GM23338 (cell line): ENCODE results near the gene RPGRIP1L. TPM values are rescaled to one million over a fixed set of nuclear protein-coding genes. Genes with fewer than 3 reads are reported as not detected.
A peak's percentile ranks its signal among the peaks of the same experiment; 100 is the strongest.

Experiments
- ATAC-seq: fragments of 200-7000 bp; cut with Tn5 transposase; 3 replicates; pipeline ENCODE4 v1.9.1; 2020
- DNase-seq: peaks from one replicate; pipeline ENCODE4 v3.0.0-alpha.2; 2015; ENCODE audit warnings: low spot score
- H2AFZ ChIP-seq: fragments of 200-600 bp; sonication (generic); 2 replicates; pipeline ENCODE4 v1.8.0; 2016; ENCODE audit warnings: antibody characterized with exemption, mild to moderate bottlenecking, moderate library complexity
- H3F3A ChIP-seq: fragments of 200-600 bp; sonication (generic); replicated peaks from 2 replicates; pipeline ENCODE4 v1.8.0; 2017; ENCODE audit warnings: antibody characterized with exemption, mixed run types, low read depth
- H3K27ac ChIP-seq: fragments of 200-600 bp; sonication (generic); 2 replicates; pipeline ENCODE4 v1.6.1; 2016; ENCODE audit warnings: low read depth
- H3K27me3 ChIP-seq: fragments of 200-600 bp; sonication (generic); 2 replicates; pipeline ENCODE4 v1.8.0; 2016; ENCODE audit warnings: mild to moderate bottlenecking, mixed run types, moderate library complexity; ENCODE audit not compliant: insufficient read depth
- H3K36me3 ChIP-seq: fragments of 200-600 bp; sonication (generic); 2 replicates; pipeline ENCODE4 v1.8.0; 2016; ENCODE audit warnings: mild to moderate bottlenecking; ENCODE audit not compliant: insufficient read depth
- H3K4me1 ChIP-seq: fragments of 200-600 bp; sonication (generic); 2 replicates; pipeline ENCODE4 v1.8.0; 2016; ENCODE audit warnings: mild to moderate bottlenecking, moderate library complexity; ENCODE audit not compliant: insufficient read depth
- H3K4me2 ChIP-seq: fragments of 200-600 bp; sonication (generic); 2 replicates; pipeline ENCODE4 v1.7.1; 2017; ENCODE audit warnings: mixed run types
- H3K4me3 ChIP-seq: fragments of 200-600 bp; sonication (generic); 2 replicates; pipeline ENCODE4 v1.6.1; 2016; ENCODE audit warnings: mixed run types
- H3K79me2 ChIP-seq: fragments of 200-600 bp; sonication (generic); replicated peaks from 2 replicates; pipeline ENCODE4 v1.8.0; 2017; ENCODE audit warnings: mild to moderate bottlenecking; ENCODE audit not compliant: insufficient read depth
- H3K9me2 ChIP-seq: fragments of 200-600 bp; sonication (generic); 2 replicates; pipeline ENCODE4 v1.8.0; 2017; ENCODE audit not compliant: insufficient read depth
- H4K20me1 ChIP-seq: fragments of 200-600 bp; sonication (generic); replicated peaks from 2 replicates; pipeline ENCODE4 v1.8.0; 2017; ENCODE audit warnings: mild to moderate bottlenecking; ENCODE audit not compliant: insufficient read depth
- H3K27ac Mint-ChIP-seq: 2 replicates; pipeline ENCODE4 v1.8.0; 2020; ENCODE audit warnings: inconsistent platforms, mild to moderate bottlenecking, moderate library complexity, mixed read lengths
- H3K27me3 Mint-ChIP-seq: 3 replicates; pipeline ENCODE4 v1.8.0; 2022; ENCODE audit warnings: low read depth, mild to moderate bottlenecking, moderate library complexity, mixed read lengths, inconsistent platforms; ENCODE audit not compliant: insufficient read depth, poor library complexity
- H3K36me3 Mint-ChIP-seq: 3 replicates; pipeline ENCODE4 v1.8.0; 2021; ENCODE audit warnings: low read depth, mild to moderate bottlenecking, inconsistent platforms, moderate library complexity, mixed read lengths
- H3K4me1 Mint-ChIP-seq: 3 replicates; pipeline ENCODE4 v1.8.0; 2020; ENCODE audit warnings: mild to moderate bottlenecking, inconsistent platforms, mixed read lengths
- H3K4me3 Mint-ChIP-seq: 3 replicates; pipeline ENCODE4 v1.8.0; 2021; ENCODE audit warnings: moderate library complexity, mild to moderate bottlenecking, inconsistent platforms, mixed read lengths
- H3K9me3 Mint-ChIP-seq: 3 replicates; pipeline ENCODE4 v1.8.0; 2020; ENCODE audit warnings: moderate library complexity, mild to moderate bottlenecking, inconsistent platforms, mixed read lengths
- CREB1 ChIP-seq: fragments of 250-450 bp; sonication (Bioruptor Pico); IDR thresholded peaks from 2 replicates; pipeline ENCODE4 v1.5.0; 2020; ENCODE audit warnings: low read depth, mild to moderate bottlenecking, moderate library complexity
- CTCF ChIP-seq, 2 experiments: fragments of 200-600 bp in 1 of 2; sonication (generic) in 1 of 2; conservative IDR thresholded peaks; 2 replicates each; pipeline versions ENCODE4 v1.5.1 to v1.6.1; 2016 to 2017; ENCODE audit warnings: antibody characterized with exemption in 2 of 2, low read depth in 2 of 2, mild to moderate bottlenecking in 2 of 2, moderate library complexity in 1 of 2
- ETS1 ChIP-seq: IDR thresholded peaks from 2 replicates; pipeline ENCODE4 v1.6.1; 2016; ENCODE audit warnings: antibody characterized with exemption
- EZH2 ChIP-seq: fragments of 200-600 bp; sonication (generic); IDR thresholded peaks from one replicate; pipeline ENCODE4 v1.8.0; 2017; ENCODE audit warnings: antibody characterized with exemption, mild to moderate bottlenecking, low read depth; ENCODE audit not compliant: unreplicated experiment
- EZH2phosphoT487 ChIP-seq: fragments of 200-600 bp; sonication (generic); IDR thresholded peaks from one replicate; pipeline ENCODE4 v1.8.1; 2018; ENCODE audit warnings: antibody characterized with exemption; ENCODE audit not compliant: unreplicated experiment
- JUNB ChIP-seq: IDR thresholded peaks from one replicate; pipeline ENCODE4 v1.6.1; 2016; ENCODE audit warnings: antibody characterized with exemption; ENCODE audit not compliant: unreplicated experiment
- POLR2AphosphoS5 ChIP-seq: IDR thresholded peaks from 2 replicates; pipeline ENCODE4 v1.6.1; 2016; ENCODE audit warnings: antibody characterized with exemption, low read depth
- STAT1 ChIP-seq: IDR thresholded peaks from one replicate; pipeline ENCODE4 v1.6.1; 2016; ENCODE audit warnings: antibody characterized with exemption; ENCODE audit not compliant: unreplicated experiment
- ZNF331 ChIP-seq: fragments of 250-450 bp; sonication (Bioruptor Pico); IDR thresholded peaks from 2 replicates; pipeline ENCODE4 v1.5.0; 2020; ENCODE audit warnings: low read depth, mild to moderate bottlenecking, moderate library complexity
- ZNF462 ChIP-seq: fragments of 250-450 bp; sonication (Bioruptor Pico); IDR thresholded peaks from 2 replicates; pipeline ENCODE4 v1.5.0; 2020; ENCODE audit warnings: mild to moderate bottlenecking, moderate library complexity
- polyA plus RNA-seq: library from polyadenylated mRNA; unstranded; fragments of >200 nt; fragmentation: Nextera tagmentation; extraction: Ambion mirVana; gene quantifications from 2 replicates; pipeline ENCODE4 v1.2.1, GENCODE V29; 2016
- total RNA-seq: library from RNA; depleted of rRNA; stranded (reverse); fragments of >200 nt; shearing (Covaris generic); gene quantifications from 2 replicates; pipeline ENCODE4 v1.2.3, GENCODE V29; 2014

RPGRIP1L gene
- total and polyA plus RNA-seq, 2 experiments from 2014 or later, result 11.4 to 21.3 TPM

GRCh38 chr16:53753431-53753830 lies 49.8 kb upstream of the RPGRIP1L start:
- peak; percentile 45; the same call in 1 of the 3 replicates for ATAC-seq
- Histone ChIP-seq H3K79me2 (peaks cover 50% of the 10 kb centered on the region), H2AFZ (no peak overlapping the region), H3K36me3 (no peaks in the 10 kb centered on the region), H3F3A (no peaks in the 10 kb centered on the region), H3K4me1 (peaks cover 7% of the 10 kb centered on the region; the same call in 1 of the 2 replicates), H3K27me3 (no peaks in the 10 kb centered on the region), H3K27ac (no peak overlapping the region), H3K4me2 (no peak overlapping the region), H3K4me3 (no peak overlapping the region), H3K9me2 (no peaks in the 10 kb centered on the region), H4K20me1 (no peaks in the 10 kb centered on the region; the same call in 1 of the 2 replicates)
- Mint-ChIP-seq H3K36me3 (no peaks in the 10 kb centered on the region; the same call in 2 of the 3 replicates), H3K9me3 (no peaks in the 10 kb centered on the region), H3K27ac (no peak overlapping the region; the same call in 1 of the 2 replicates), H3K27me3 (no peaks in the 10 kb centered on the region), H3K4me1 (peaks cover 18% of the 10 kb centered on the region; the same call in 2 of the 3 replicates), H3K4me3 (no peak overlapping the region)
- DNase-seq, result no peak
- TF ChIP-seq CTCF (conservative IDR thresholded peaks at IDR 0.05; ENCODE audit: low read depth in 2 of 2) (peak in 1 of 2 experiments; percentile 42; a peak in 2 of 4 replicates), JUNB (no peak)

GRCh38 chr16:53752560-53752959 lies 48.9 kb upstream of the RPGRIP1L start:
- Histone ChIP-seq H3F3A (no peaks in the 10 kb centered on the region), H3K27ac (no peak overlapping the region), H3K9me2 (no peaks in the 10 kb centered on the region), H4K20me1 (no peaks in the 10 kb centered on the region; the same call in 1 of the 2 replicates), H3K4me3 (no peak overlapping the region), H3K27me3 (no peaks in the 10 kb centered on the region), H2AFZ (no peak overlapping the region), H3K79me2 (peaks cover 51% of the 10 kb centered on the region), H3K4me2 (no peak overlapping the region), H3K36me3 (no peaks in the 10 kb centered on the region), H3K4me1 (peaks cover 7% of the 10 kb centered on the region; the same call in 1 of the 2 replicates)
- TF ChIP-seq ETS1 (no peak), POLR2AphosphoS5 (no peak), EZH2 (no peak), JUNB (no peak), STAT1 (no peak), ZNF462 (CRISPR knock-in tag) (no peak), EZH2phosphoT487 (no peak), ZNF331 (CRISPR knock-in tag) (no peak), CREB1 (CRISPR knock-in tag) (no peak)
- DNase-seq (no peak), ATAC-seq (no peak)
- H3K27ac Mint-ChIP-seq, result no peak overlapping the region
- H3K9me3 Mint-ChIP-seq, result no peaks in the 10 kb centered on the region
- peaks cover 18% of the 10 kb centered on the region; the same call in 2 of the 3 replicates for H3K4me1 Mint-ChIP-seq
- 0 out of 3 replicates have a peak, but pooled peaks cover 2% of the 10 kb centered on the region for H3K36me3 Mint-ChIP-seq
- no peaks in the 10 kb centered on the region for H3K27me3 Mint-ChIP-seq
- H3K4me3 Mint-ChIP-seq, result no peak overlapping the region
